Fibroblast of skin of left quadriceps (primary cell): ENCODE results near the gene HIP1.
"Not testable (repeated sequence)": the region's sequence is repeated elsewhere in the genome, so short reads cannot be mapped to it uniquely, and the experiment has no call there.

Experiments
- DNase-seq, 2 experiments: peaks; one replicate each; pipeline ENCODE4 v3.0.0-alpha.2; 2013; ENCODE audit warnings: low read depth in 2 of 2

HIP1 gene

DNA sequence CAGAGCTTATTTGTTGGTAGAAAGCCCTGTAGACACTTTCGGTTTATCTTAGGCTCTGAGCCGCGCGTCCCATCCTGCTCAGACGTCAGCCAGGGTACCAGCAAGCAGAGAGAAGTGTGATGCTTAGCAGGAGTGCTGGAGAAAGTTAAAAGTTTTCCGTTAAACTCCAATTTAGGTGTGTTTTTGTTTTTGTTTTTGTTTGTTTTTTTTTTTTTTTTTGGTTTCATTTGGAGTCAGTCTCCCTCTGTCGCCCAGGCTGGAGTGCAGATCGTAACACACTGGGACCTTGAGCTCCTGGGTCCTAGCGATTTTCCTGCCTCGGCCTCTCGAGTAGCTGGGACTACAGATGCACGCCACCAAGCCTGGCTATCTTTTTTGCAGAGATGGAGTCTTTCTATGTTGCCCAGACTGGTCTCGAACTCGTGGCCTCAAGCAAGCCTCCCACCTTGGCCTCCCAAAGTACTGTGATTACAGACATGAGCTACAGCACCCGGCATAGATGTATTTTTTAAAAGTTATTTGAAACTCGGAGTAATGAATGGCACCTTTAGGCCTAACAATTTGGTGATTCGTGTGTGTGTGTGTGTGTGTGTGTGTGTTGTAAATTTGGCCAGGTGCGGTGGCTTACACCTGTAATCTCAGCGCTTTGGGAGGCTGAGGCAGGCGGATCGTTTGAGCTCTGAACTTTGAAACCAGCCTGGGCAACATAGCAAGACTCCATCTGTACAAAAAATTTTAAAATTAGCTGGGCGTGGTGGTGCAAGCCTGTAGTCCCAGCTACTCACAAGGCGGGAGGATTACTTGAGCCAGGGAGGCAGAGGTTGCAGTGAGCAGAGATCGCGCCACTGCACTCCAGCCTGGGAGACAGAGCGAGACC lies 1.3 kb upstream of the HIP1 start:
- no peak for DNase-seq

DNA sequence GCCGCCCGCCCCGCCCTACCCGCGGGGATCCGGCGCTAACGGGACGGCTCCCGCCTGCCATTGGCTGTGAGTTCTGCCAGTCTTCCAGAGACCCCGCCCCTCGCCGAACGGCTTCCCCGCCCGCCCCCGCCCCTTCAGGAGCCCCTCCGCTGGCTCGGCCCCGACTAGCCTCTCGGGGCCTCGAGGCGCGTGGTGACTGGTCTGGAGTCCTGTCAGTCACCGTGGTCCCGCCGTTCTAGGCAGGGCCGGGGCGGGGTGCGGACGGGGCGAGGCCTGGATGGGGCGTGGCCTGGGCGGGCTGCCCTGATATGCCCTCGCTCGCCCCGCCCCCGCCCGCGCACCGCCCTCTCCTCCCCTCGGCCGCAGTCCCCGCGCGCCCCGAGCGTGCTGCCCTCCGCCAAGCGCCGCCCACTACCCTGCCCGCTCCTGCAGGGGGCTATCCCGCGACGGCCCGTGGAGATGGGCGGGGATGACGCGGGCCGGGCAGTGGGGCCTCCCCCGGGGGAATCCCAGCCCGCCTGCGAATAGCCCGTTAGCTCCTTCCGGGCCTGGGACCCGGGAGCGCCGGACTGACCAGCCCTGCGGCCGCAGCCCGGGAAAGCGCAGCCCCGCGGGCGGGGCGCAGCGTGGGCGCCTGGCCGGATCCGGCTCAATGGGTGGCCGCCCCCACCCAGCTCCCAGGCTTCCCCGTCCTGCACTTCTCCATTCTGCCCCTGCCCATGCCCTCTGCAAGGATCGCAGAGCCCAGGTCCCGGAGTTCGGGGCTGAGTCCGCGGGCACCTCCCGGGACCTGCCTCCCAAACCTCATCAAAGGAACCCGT lies 444 bp upstream of the HIP1 start:
- peak; percentile 98 for DNase-seq

DNA sequence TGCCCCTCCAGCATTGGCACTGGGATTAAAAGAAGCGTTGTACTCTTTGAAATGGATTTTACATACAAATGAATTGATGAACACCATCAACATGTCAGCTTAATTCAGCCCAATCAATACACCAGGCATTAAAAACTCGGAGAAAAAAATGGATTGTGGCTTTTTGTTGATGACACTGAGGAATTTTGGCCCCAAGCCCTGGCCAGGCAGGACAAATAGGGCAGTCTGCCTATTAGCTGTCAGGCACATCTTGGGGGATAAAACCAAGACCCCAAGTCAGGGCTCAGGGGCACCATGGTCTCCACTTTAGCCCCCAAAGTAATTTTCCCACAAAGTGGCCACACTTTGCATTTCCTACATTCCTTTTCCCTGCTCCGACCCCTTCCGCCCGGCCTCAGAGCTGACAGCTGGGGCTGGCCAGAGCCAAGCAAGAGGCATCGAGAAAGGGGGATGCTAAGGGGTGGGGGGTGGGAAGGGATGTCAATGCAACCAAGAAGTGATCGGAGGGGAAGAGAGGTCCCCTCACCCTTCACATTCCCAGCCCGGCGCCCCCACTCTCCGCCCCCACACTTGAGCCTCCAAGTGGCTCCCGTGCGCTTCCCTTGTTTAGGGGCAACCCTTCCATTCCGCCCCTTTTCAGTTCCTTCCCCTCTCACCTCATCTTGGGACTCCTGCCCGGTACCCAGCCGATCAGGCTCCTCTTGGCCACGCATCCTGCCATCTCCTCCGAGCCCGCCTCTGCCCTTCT lies 711 bp downstream of the HIP1 start:
- DNase-seq, result no peak

DNA sequence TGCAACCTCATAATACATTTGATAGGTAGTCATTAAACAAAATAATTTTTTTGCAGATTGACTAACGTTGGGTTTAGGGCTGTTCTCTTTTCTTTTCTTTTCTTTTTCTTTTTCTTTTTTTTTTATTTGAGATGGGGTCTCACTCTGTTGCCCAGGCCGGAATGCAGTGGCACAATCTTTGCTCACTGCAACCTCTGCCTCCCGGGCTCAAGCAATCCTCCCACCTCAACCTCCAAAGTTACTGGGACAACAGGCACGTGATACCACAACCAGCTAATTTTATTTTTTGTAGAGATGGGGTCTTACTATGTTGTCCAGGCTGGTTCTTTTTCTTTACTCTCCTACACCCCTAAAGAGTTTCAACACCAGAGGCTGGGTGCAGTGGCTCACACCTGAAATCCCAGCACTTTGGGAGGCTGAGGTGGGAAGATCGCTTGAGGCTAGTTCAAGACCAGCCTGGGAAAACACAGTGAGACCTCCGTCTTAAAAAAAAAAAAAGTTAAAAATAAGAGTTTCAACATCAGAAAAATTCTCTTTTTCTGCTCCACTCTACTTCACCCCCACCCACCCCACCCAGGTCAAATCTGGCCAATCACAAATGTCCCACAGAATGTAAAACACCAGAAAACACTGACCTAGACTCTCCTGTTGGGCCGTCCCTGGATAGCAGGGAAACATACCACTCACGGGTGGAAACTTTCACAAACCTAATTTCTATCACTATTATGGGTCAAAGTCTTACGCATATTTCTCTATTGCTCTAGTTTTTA lies 3.0 kb downstream of the HIP1 start:
- DNase-seq, result no peak

DNA sequence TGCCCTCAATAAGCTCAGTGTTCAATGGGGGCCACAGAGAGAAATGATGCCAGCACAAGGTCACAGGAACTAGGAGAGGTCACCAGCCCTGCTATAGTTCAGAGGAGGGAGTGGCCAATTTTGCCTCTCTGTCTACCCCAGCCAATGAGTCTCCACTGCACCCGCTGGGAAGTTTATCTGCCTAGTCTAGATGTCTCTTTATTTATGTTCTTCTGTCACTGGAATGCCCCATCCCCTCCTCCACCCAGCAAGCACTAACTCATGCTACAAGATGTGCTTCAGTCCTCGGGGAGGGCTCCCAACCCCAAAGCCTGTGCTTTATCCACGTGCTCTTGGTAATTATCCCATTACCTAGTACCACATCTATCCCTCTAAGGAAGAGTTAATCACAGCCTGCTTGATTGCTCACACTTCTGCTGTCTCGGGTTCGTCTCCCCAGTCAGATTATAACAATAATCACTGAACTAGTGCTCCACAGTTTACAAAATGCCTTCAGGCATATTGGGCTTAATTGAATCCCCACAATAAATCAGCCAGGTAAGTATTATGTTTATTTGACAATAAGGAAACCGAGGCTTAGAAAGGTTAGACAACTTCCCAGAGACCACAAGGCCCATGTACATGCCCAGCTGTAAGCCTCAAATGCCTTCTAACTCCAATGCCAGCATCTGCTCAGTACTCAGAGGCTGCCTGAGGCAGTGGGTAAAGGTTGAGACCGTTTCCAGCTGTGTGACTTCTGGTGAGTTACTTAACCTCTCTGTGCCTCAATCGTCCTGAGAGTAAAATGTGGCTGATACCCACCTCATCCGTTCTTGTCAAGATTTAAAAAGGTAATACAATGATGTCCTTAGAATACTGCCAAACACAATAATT lies 3.9 kb downstream of the HIP1 start:
- no peak for DNase-seq

DNA sequence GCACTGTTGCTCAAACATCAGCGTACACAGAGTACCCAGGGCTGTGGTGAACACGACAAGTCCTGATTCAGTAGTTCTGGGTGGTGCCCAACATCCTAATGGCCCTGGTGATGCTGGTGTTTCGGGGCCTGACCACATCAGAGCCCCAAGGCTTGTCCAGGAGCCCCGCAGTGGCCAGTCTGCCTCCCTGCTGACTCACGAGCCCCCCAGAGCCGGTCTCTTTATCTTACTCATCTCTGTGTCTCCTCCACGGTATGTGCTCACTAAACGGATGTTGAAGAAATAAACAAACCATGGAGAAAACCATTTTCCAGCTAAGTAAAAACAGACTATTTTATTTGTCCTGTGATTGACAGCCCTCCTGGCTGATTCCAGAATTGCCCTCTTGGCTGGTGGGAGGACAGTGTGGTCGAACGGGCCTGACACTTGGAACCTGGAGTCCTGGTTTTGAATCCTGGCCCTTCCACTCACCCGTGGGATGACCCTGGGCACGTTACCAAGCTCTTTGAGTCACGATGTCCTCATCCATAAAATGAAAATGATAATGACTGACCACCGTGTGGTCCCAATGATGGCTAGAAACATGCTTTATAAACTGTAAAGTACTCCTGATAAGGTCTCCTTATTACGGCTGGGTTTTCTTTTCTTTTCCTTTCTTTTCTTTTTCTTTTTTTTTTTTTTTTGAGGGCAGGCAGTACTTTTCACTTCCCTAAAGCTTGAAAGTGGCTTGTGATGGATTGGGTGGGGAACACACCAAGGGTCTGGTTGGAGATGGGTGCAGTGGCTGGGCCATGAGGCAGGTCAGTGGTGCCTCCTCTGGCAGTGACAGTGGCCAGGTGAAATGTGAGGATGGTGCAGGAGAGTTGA lies 5.7 kb downstream of the HIP1 start:
- DNase-seq, result no peak

DNA sequence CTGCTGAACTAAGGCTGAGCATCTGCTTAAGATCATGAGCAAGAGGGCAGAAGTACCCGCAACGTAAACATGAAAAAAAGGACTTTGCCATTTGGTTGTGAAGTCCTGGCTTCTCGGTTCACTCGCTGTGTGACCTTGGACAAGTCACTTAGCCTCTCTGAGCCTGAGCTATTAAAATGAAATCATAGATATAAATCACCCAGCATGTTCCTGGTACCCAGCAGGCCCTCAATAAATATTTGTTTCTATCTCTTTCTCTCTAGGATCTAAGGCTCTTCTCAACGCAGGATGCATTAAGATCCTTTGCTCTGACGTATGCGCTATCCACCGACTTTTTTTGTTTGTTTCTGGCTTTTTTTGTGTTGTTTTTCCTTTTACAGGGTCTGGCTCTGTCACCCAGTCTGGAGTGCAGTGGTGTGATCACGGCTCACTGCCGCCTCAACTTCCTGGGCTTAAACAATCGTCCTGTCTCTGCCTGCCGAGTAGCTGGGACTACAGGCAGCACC lies 6.7 kb downstream of the HIP1 start:
- no peak for DNase-seq

DNA sequence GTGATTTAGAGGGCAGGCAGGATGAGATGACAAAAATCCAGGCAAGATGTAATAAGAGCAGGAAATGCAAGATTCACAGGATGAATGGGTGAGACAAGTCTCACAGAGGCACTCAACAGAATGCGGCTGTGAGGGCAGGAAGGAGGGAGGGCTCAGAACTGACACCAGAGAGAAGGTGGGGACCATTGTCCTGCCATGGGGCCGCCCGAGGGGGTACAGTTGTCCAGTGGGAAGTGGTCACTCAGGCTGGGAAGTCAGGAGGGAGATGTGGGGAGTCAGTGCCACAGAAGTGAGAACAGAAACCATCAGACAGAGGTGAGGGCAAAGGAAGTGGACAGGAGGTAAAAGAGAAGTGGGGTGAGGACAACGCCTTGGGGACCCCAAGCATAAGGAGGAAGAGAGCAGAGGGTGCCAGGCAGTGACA lies 8.9 kb downstream of the HIP1 start:
- DNase-seq, result no peak

DNA sequence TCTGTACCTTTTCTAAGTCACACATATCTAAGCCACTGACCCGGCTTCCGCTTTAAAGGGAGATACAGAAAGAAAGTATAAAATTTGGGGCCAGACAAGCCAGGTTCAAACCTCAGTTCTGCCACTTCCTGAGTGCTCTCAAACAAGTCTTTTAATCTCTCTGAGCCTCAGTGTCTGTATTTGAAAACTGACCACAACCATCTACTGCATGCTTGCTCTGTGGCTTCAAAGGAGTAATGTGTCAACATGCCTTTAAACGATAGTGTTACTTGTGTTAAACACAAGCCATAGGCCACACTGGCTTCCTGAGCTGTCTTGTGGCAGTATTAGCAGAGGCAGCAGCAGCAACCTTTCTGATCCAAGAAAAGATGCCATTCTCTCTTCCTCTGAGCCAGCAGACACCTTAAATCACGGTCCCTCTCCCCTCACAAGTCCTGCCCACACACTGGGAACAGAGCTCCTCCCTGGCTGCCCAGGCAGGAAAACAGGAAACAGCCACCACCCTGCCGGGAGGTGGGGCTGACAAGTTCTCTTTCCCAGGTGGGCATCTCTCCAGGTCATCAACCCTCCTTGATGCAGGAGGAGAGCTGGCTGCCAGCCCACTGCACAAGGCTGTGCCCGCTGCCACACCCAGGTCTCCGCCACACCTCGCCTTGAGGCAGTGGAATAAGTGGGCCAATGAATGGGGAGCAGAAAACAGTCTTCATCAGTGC lies 10.7 kb downstream of the HIP1 start:
- DNase-seq, result no peak

DNA sequence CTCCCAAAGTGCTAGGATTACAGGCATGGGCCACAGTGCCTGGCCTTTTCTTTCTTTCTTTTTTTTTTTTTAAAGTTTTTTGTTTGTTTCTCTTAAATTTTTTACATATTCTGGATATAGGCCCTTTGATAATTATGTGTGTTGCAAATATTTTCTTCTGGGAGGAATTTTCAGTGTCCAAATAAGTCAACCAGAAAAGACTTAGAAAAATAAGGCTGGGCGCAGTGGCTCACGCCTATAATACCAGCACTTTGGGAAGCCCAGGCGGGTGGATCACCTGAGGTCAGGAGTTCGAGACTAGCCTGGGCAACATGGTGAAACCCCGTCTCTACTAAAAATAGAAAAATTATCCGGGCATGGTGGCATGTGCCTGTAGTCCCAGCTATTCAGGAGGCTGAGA lies 11.4 kb downstream of the HIP1 start:
- DNase-seq, result not testable (repeated sequence)

DNA sequence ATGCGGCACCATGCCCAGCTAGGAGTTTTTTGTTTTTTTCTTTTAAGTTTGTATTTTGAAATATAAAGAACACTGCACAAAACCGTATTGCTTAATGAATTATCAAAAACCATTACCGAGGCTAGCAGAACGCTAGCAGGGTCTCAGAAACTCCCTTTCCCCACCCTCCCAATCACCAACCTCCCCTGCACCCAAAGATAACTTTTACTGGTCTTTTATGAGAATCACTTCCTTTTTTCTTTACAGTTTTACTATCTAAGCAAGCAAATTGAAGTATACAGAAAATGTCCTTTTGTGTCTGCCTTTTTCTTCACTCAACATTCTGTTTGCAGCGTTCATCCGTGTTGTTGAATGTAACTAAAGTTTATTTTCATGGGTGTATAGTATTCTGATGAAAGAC lies 13.4 kb downstream of the HIP1 start:
- DNase-seq, result no peak

DNA sequence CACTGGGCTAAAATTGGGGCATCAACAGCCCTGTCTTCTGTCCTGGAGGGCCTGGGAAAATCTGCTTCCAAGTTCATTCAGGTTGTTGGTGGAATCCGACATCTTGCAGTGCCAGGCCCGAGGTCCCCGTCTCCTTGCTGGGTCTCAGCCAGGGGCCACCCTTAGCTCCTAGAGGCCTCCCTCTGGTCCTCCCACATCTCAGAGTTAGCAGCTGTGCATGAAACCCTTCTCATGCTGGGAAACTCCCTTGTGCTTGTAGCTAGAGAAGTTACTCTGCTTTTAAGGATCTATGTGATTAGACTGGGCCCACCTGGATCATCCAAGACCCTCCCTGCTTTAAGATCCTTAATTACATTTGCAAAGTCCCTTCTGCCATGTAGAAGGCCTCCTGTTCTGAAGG lies 15.3 kb downstream of the HIP1 start:
- DNase-seq, result no peak

DNA sequence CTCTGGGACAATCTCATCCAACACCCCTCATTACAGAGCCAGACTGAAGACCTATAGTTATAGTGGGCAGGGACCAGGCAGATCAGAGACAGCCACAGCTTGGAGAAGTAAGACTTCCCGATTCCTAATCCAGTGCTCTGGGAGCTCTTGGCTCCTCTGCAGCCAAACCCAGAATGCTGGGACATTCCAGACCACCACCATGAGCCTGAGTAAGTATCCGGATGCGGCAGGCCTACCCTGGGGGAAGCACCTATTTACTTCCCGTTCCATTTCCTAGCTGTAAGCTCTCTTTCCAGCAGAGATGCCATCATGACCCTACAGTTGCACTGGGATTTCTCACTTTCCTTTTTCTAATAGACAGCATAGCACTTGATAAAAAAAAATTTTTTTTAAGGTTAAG lies 16.4 kb downstream of the HIP1 start:
- DNase-seq, result no peak

DNA sequence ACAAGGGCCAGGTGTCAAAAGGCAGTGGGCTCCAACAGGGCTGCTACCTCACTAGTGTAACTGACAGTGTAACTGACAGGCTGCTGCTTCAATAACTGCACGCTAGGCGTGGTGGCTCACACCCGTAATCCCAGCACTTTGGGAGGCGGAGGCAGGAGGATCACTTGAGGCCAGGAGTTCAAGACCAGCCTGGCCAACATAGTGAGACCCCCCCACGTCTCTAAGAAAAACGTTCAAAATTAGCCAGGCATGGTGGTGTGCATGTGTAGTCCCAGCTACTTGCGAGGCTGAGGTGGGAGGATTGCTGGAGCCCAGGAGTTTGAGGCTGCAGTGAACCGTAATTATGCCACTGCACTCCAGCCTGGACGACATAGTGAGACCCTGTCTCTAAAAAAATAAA lies 16.8 kb downstream of the HIP1 start:
- DNase-seq, result not testable (repeated sequence)

DNA sequence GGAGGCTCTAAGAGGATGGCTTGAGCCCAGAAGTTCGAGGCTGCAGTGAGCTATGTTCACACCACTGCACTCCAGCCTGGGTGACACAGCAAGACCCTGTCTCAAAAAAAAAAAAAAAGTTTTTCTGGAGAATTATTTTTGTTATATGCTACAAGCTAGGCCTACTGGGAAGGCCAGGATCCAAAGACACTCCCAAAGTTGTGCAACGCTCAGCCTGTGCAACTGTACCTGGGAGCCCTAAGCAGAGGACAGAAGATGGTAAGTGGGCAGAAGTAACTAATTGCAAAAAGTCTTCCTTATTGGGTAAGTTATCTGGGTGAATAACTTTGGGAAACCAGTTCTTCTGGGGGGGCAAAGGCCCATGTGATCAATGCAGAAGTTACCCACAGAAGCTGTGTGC lies 17.3 kb downstream of the HIP1 start:
- no peak for DNase-seq

DNA sequence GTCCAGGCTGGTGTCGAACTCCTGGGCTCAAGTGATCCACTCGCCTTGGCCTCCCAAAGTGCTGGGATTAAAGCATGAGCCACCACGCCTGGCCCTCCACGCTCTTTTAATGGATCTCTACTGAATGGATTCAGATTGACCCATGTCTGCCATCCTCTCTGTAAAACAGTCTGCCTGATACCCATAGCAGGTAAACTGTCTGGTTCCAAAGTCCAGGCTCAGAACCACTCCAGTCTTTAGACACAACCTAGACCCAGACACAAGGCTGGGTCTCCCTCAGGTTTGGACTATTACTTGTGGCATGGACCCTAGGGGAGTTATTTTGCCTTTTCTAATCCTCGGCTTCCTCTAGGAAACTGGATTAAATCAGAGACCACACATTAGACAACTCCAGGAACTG lies 19.1 kb downstream of the HIP1 start:
- DNase-seq, result no peak

DNA sequence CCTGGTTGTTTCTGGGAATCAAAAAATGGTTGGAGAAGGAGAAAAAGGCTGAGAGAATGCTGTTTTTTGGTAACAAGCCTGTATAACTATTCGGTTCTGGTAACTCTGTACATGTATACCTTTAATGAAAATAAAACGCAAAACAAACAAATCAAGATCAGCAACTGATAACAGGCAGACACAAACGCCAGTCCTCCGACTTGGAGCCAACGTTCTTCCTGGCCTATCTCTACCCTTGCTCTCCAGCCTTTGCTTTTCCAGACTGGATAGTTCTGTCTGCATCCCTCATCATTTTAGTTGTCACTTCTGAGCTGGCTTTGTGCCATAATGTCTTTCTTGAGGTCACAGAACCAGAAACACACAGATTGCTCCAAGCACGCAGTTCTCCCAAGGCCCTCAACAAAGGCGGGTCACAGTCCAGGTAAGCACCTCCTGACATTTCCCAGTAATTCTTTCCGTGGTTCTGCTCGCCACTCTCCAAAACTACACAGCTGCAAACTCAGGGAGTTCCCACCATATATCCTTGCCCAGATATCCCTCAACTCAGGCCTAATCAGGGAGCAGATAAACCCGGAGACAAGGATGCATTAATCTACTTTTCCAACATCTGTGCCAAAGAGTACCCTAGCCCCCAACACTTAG lies 20.2 kb downstream of the HIP1 start:
- no peak for DNase-seq

DNA sequence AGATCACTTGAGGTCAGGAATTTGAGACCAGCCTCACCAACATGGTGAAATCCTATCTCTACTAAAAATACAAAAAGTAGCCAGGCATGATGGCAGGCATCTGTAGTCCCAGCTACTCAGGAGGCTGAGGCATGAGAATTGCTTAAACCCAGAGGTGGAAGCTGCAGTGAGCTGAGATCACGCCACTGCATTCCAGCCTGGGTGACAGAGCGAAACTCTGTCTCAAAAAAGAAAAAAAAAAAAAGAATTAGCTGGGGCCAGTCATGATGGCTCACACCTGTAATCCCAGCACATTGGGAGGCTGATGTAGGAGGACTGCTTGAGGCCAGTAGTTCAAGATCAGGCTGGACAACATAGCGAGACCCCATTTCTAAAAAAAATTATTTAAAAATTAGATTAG lies 21.0 kb downstream of the HIP1 start:
- not testable (repeated sequence) for DNase-seq
